Chondrocyte (in vitro differentiated cells): ENCODE results near the gene URAD. TPM values are rescaled to one million over a fixed set of nuclear protein-coding genes. Genes with fewer than 3 reads are reported as not detected.

Experiments
- DNase-seq: peaks from one replicate; pipeline ENCODE4 v3.0.0; 2021; ENCODE audit warnings: mixed read lengths, low spot score
- H3K27ac Mint-ChIP-seq: one replicate; pipeline ENCODE4 v1.8.0; 2021; ENCODE audit warnings: mild to moderate bottlenecking, moderate library complexity, mixed read lengths; ENCODE audit not compliant: unreplicated experiment
- H3K27me3 Mint-ChIP-seq: 2 replicates; pipeline ENCODE4 v1.8.0; 2021; ENCODE audit warnings: low read depth, mixed read lengths
- H3K36me3 Mint-ChIP-seq: 2 replicates; pipeline ENCODE4 v1.8.0; 2021; ENCODE audit warnings: low read depth, mixed read lengths
- H3K4me1 Mint-ChIP-seq: 2 replicates; pipeline ENCODE4 v1.8.0; 2021; ENCODE audit warnings: low read depth, mild to moderate bottlenecking, mixed read lengths
- H3K4me3 Mint-ChIP-seq: one replicate; pipeline ENCODE4 v1.8.0; 2021; ENCODE audit warnings: mild to moderate bottlenecking, moderate library complexity, mixed read lengths; ENCODE audit not compliant: unreplicated experiment
- H3K9me3 Mint-ChIP-seq: 2 replicates; pipeline ENCODE4 v1.8.0; 2021; ENCODE audit warnings: low read depth, mixed read lengths
- total RNA-seq: library from RNA; stranded (reverse); gene quantifications from 3 replicates; pipeline ENCODE4 v1.2.1, GENCODE V29; 2021
- TF ChIP-seq, protein P1 (sequence below): fragments of 200-600 bp; sonication (generic); IDR thresholded peaks from 2 replicates; pipeline ENCODE4 v1.5.0; 2021; ENCODE audit warnings: antibody characterized with exemption, mild to moderate bottlenecking, moderate library complexity

The URAD gene
- total RNA-seq, 1 donor from 2014 or later: not detected

DNA sequence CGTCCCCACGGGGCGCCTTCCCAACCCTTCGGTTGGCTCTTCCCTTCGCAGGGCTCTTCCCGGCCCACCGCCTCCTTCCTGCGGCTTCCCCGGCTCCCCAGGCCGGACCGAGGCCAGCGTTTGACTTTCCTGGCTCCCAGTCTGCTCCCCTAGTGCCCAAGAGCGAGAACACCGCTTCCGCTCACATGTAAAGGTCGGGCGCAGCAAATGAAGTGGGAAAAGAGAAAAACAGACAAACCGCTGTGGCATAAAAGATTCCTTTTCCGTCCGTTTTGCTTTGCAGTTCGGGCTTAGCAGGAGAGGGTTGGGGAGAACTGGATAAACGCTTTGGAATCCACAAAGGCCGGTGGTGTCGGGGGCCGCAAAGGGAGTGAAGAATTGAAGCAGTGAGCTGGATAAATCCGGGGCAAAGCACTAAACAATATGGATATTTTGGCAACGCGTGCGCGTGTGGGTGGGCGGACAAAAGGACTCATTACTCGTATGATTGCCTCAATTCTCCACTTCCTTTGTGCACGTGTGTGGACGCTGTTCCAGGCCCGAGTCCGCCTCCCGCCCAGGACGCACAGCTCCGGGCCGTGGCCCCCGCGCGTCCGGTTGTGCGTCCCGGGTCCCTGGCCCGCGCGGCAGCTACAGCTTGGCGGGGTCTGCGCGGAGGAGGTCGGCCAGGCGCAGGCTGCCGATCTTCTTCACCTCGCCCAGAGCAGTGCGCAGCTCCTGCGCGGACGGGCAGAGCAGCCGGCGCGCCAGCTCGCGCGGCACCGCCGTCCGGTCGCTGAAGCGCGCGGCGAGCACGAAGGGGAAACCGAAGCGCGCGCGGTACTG lies 10.8 kb downstream of the URAD start:
- H3K4me3 Mint-ChIP-seq: peak overlapping the region; percentile 43
- DNase-seq: no peak
- peaks cover 5% of the 10 kb centered on the region for H3K4me1 Mint-ChIP-seq

DNA sequence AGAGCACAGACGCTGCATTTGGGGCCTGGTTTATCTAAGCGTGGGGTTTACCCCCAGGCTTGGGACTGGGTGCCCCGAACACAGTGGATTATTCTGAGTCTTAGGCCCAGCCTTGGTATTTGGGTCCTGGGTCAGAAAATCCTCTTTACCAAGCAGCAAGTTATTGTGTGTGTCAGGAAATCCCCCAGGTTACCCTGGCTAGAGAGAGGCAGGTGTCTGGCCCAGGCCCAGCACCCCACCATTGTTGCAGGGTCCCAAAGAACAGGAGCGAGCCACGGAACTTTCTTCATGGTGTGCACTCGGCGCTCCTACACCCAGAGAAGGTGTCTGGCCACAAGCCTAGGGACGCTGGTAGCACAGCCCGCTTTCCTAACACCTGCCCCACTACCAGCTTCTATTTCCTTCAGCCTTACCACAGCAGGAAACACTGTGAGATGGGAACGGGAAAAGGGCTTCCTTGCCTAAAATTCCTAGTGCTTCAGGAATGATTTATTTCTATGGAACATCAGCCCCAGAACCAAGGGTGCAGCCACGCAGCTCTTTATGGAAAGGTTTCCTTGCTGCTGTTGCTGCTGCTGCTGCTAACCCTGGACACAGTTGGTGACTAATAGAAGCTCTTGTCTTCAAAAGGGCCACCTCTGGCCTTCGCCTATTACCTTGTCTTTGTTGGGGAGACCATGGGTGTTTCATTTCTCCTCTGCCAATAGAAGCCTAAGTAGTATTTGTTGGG lies 12.0 kb downstream of the URAD start:
- Mint-ChIP-seq H3K4me3 (no peak overlapping the region), H3K27ac (no peak overlapping the region), H3K4me1 (peaks cover 5% of the 10 kb centered on the region), H3K9me3 (no peaks in the 10 kb centered on the region), H3K36me3 (no peaks in the 10 kb centered on the region), H3K27me3 (peaks cover 85% of the 10 kb centered on the region)
- TF ChIP-seq, protein P1, sequence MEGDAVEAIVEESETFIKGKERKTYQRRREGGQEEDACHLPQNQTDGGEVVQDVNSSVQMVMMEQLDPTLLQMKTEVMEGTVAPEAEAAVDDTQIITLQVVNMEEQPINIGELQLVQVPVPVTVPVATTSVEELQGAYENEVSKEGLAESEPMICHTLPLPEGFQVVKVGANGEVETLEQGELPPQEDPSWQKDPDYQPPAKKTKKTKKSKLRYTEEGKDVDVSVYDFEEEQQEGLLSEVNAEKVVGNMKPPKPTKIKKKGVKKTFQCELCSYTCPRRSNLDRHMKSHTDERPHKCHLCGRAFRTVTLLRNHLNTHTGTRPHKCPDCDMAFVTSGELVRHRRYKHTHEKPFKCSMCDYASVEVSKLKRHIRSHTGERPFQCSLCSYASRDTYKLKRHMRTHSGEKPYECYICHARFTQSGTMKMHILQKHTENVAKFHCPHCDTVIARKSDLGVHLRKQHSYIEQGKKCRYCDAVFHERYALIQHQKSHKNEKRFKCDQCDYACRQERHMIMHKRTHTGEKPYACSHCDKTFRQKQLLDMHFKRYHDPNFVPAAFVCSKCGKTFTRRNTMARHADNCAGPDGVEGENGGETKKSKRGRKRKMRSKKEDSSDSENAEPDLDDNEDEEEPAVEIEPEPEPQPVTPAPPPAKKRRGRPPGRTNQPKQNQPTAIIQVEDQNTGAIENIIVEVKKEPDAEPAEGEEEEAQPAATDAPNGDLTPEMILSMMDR: no peak
- no peak for DNase-seq

More for the DNA sequence above, 10.8 kb downstream of the URAD start:
- H3K27ac Mint-ChIP-seq: no peak overlapping the region
- peaks cover 86% of the 10 kb centered on the region for H3K27me3 Mint-ChIP-seq
- no peaks in the 10 kb centered on the region for H3K9me3 Mint-ChIP-seq
- TF ChIP-seq, protein P1: no peak
- no peaks in the 10 kb centered on the region for H3K36me3 Mint-ChIP-seq

DNA sequence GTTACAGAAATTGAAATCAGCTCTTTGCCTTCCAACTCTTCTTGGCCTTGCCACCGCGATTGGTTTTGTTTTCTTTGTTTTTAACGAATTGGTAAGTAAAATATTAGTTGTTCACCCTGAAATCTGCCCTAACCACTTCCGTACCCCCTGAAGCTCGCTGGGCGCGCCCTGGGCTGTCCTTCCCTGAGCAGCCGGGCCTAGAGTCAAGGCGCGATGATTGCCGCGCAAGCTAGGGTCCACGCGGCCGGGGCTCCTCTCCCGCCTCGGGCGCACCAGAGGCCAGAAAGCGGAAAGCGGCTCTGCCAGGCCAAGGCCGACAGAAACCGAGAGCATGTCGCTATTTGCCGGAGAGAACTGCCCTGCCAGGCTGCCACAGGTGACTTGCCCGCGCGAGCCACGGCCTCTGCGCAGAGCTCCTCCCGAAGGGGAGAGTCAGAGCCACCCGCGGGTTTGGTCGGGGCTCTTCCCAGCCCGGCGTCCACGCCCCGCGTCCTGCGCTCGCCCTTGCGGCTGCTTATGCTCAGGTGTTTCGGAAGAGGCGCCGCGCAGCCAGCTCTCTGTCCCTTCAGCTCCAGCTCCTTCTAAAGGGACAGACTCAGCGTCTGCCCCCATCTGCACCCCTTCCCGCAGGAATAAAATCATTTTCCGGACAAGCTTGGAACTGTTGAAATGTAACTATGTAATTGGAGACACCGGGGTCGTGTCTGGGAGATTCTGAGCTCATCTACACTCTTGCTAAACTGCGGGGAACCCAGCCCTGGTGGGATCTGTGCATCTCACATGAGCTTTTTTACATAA lies 12.7 kb downstream of the URAD start:
- H3K4me1 Mint-ChIP-seq: peaks cover 5% of the 10 kb centered on the region
- H3K27ac Mint-ChIP-seq: no peak overlapping the region
- TF ChIP-seq, protein P1: no peak
- DNase-seq: peak; percentile 83
- no peaks in the 10 kb centered on the region for H3K9me3 Mint-ChIP-seq
- no peaks in the 10 kb centered on the region for H3K36me3 Mint-ChIP-seq
- no peak overlapping the region for H3K4me3 Mint-ChIP-seq
- peaks cover 85% of the 10 kb centered on the region for H3K27me3 Mint-ChIP-seq

DNA sequence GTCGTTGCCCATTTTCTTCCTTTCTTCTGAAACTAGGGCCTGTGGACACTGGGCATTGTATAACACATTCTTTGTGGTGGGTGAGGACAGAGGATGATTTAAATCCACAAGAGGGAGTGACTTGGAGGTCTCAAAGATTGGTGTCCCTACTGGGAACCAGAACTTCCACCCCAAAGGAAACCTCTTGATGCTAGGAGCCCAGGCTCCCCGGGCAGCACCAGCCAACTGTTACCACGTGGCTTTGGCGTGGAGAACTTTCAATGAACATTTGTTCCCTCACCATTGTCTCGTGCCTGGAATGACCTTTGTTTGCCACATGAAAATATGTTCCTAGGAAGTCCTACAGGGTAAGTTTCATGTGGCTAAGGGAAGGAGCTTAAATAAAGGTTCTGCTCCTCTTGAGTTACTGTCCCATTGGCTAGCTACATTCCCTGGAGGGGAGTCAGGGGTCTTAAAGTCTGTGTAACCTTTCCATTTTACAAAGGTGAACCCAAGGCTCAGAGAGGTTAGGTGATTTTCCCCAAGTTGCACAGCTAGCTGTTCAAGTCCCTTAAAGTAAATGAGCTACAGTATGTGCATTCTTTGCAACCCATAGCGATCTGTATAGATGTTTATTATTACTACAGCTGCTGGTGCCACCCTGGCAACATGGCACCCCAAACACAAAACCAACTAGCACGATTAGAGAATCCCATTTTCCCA lies 14.4 kb downstream of the URAD start:
- no peak overlapping the region for H3K27ac Mint-ChIP-seq
- no peak for DNase-seq
- H3K9me3 Mint-ChIP-seq: no peaks in the 10 kb centered on the region
- H3K36me3 Mint-ChIP-seq: no peaks in the 10 kb centered on the region
- peaks cover 7% of the 10 kb centered on the region for H3K4me1 Mint-ChIP-seq
- peaks cover 87% of the 10 kb centered on the region for H3K27me3 Mint-ChIP-seq
- TF ChIP-seq, protein P1: no peak
- no peak overlapping the region for H3K4me3 Mint-ChIP-seq
